CD4-positive, CD25-positive, alpha-beta regulatory T cell (primary cell): Measurements from ENCODE around the gene MMP21. TPM values are rescaled to one million over a fixed set of nuclear protein-coding genes. Genes with fewer than 3 reads are reported as not detected.

Experiments used
- ATAC-seq, 2 donors: fragments of 150-1000 bp; cut with Tn5 transposase; one replicate each; pipeline ENCODE4 v1.10.0; 2021; ENCODE audit warnings: low read depth in 2 of 2, moderate number of reproducible peaks in 2 of 2, moderate library complexity in 1 of 2
- DNase-seq, 3 donors: peaks; one replicate each; pipeline versions ENCODE4 v3.0.0 to v3.0.0-alpha.2; 2012 to 2022; ENCODE audit warnings: mixed read lengths in 1 of 3
- H3K27ac ChIP-seq: one replicate; pipeline ENCODE4 v1.7.0; 2013; ENCODE audit warnings: mild to moderate bottlenecking, low read length; ENCODE audit not compliant: insufficient read depth, poor library complexity, severe bottlenecking
- H3K27me3 ChIP-seq: one replicate; pipeline ENCODE4 v1.7.0; 2013; ENCODE audit warnings: low read length; ENCODE audit not compliant: control insufficient read depth, insufficient read depth
- H3K36me3 ChIP-seq: one replicate; pipeline ENCODE4 v1.7.0; 2013; ENCODE audit warnings: mild to moderate bottlenecking, low read length, moderate library complexity; ENCODE audit not compliant: control insufficient read depth, insufficient read depth
- H3K4me1 ChIP-seq: 2 replicates; pipeline ENCODE4 v1.7.0; 2013; ENCODE audit warnings: mild to moderate bottlenecking, low read length; ENCODE audit not compliant: insufficient read depth, control insufficient read depth, poor library complexity, severe bottlenecking
- H3K4me3 ChIP-seq: one replicate; pipeline ENCODE4 v1.7.0; 2013; ENCODE audit warnings: low read depth, mild to moderate bottlenecking, low read length, moderate library complexity
- H3K9me3 ChIP-seq, 2 experiments: 1 replicate in 1 of 2; 2 replicates in 1 of 2; pipeline ENCODE4 v1.7.0; 2013; ENCODE audit warnings: low read length in 2 of 2, mild to moderate bottlenecking in 1 of 2, moderate library complexity in 1 of 2; ENCODE audit not compliant: control insufficient read depth in 2 of 2
- H3K27ac Mint-ChIP-seq, 3 donors: one replicate each; pipeline ENCODE4 v1.8.0; 2020 to 2022; ENCODE audit warnings: mild to moderate bottlenecking in 3 of 3, mixed read lengths in 3 of 3, moderate library complexity in 2 of 3
- H3K27me3 Mint-ChIP-seq: one replicate; pipeline ENCODE4 v1.8.0; 2022; ENCODE audit warnings: mild to moderate bottlenecking, mixed read lengths
- H3K36me3 Mint-ChIP-seq: one replicate; pipeline ENCODE4 v1.8.0; 2020; ENCODE audit warnings: mixed read lengths
- H3K4me1 Mint-ChIP-seq, 4 donors: one replicate each; pipeline ENCODE4 v1.8.0; 2020 to 2022; ENCODE audit warnings: mixed read lengths in 4 of 4, mild to moderate bottlenecking in 1 of 4
- H3K4me3 Mint-ChIP-seq, 4 donors: one replicate each; pipeline ENCODE4 v1.8.0; 2020 to 2022; ENCODE audit warnings: mild to moderate bottlenecking in 4 of 4, mixed read lengths in 4 of 4, moderate library complexity in 3 of 4
- H3K9me3 Mint-ChIP-seq, 7 donors: one replicate each; pipeline ENCODE4 v1.8.0; 2020 to 2022; ENCODE audit warnings: mixed read lengths in 7 of 7, mild to moderate bottlenecking in 3 of 7, moderate library complexity in 2 of 7
- polyA plus RNA-seq, 4 donors: library from polyadenylated mRNA; unstranded; fragments of 300-500 nt; fragmentation: Illumina TruSeq; gene quantifications; one replicate each; pipeline ENCODE4 v1.2.3, GENCODE V29; 2021
- total RNA-seq: library from RNA; stranded (reverse); gene quantifications from one replicate; pipeline ENCODE4 v1.2.3, GENCODE V29; 2022

Gene MMP21
- total and polyA plus RNA-seq, 5 donors from 2014 or later = 0.14 to 0.59 TPM; not detected in 3

- ATAC-seq = no peak
- Mint-ChIP-seq H3K4me3 (no peak overlapping the region), H3K27ac (no peak overlapping the region), H3K4me1 (peaks cover 0 to 5% (median 4%) of the 10 kb centered on the region in 4 donors), H3K27me3 (no peaks in the 10 kb centered on the region), H3K36me3 (peaks cover 66% of the 10 kb centered on the region), H3K9me3 (no peaks in the 10 kb centered on the region)
- no peak for DNase-seq
- H3K36me3 ChIP-seq = peaks cover 95% of the 10 kb centered on the region
- no peaks in the 10 kb centered on the region for H3K9me3 ChIP-seq
- no peak overlapping the region for H3K27ac ChIP-seq
- no peak overlapping the region for H3K4me3 ChIP-seq
- no peaks in the 10 kb centered on the region for H3K27me3 ChIP-seq
- no peaks in the 10 kb centered on the region for H3K4me1 ChIP-seq
These were observed 37.4 kb downstream of the MMP21 start for GRCh38 chr10:125738206-125738605.

DNA sequence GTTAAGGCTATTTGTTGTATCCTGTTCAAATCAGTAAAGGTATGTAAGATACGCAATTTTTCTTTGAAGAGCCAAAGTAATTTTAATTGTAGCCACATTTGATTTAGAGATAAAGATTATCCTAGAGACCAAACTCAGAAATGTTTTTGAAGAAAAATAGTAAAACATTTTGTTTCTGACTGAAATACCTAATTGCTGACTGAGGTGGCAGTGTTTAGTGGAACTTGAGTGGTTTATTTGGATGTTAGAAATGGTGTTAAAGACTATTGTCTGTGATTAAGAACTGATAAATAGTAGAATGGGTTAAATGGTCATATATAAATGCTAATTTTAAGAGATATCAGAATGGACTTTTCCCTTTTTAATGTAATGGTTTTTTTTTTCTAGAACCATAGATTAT, 40.8 kb downstream of the MMP21 start:
- Mint-ChIP-seq H3K4me3 (no peak overlapping the region), H3K36me3 (peaks cover 71% of the 10 kb centered on the region)

DNA sequence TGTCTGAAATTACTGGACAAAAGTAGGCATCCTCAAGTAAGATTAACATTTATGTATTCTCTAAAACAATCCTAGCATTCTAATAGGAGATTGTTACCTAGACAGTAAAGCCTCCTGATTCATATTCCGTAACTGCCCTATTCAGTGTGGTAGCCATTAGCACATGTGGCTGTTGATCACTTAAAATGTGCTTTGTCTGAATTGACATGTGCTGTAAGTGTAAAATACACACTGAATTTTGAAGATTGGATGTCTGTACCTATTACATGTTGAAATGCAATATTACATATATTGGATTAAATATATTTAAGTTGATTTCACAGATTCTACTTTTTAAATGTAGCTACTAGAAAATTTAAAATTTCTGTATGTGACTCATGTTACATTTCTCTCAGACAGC, 41.5 kb downstream of the MMP21 start:
- Mint-ChIP-seq H3K4me3 (no peak overlapping the region), H3K27me3 (no peaks in the 10 kb centered on the region), H3K9me3 (no peaks in the 10 kb centered on the region), H3K4me1 (peaks cover 4 to 11% (median 10%) of the 10 kb centered on the region in 4 donors), H3K36me3 (peaks cover 72% of the 10 kb centered on the region), H3K27ac (no peak overlapping the region)
- Histone ChIP-seq H3K4me3 (no peak overlapping the region), H3K27ac (no peak overlapping the region), H3K9me3 (no peaks in the 10 kb centered on the region), H3K36me3 (peaks cover 96% of the 10 kb centered on the region), H3K27me3 (no peaks in the 10 kb centered on the region), H3K4me1 (no peaks in the 10 kb centered on the region)
- no peak for DNase-seq
- ATAC-seq = no peak

More for the DNA sequence above, 40.8 kb downstream of the MMP21 start:
- no peak overlapping the region for H3K27ac Mint-ChIP-seq
- DNase-seq (no peak), ATAC-seq (no peak)
- H3K27me3 Mint-ChIP-seq = no peaks in the 10 kb centered on the region
- no peaks in the 10 kb centered on the region for H3K9me3 Mint-ChIP-seq
- H3K4me1 Mint-ChIP-seq = peaks cover 4 to 11% (median 10%) of the 10 kb centered on the region in 4 donors
- Histone ChIP-seq H3K9me3 (no peaks in the 10 kb centered on the region), H3K4me1 (no peaks in the 10 kb centered on the region), H3K27ac (no peak overlapping the region), H3K4me3 (no peak overlapping the region), H3K27me3 (no peaks in the 10 kb centered on the region), H3K36me3 (peaks cover 96% of the 10 kb centered on the region)

DNA sequence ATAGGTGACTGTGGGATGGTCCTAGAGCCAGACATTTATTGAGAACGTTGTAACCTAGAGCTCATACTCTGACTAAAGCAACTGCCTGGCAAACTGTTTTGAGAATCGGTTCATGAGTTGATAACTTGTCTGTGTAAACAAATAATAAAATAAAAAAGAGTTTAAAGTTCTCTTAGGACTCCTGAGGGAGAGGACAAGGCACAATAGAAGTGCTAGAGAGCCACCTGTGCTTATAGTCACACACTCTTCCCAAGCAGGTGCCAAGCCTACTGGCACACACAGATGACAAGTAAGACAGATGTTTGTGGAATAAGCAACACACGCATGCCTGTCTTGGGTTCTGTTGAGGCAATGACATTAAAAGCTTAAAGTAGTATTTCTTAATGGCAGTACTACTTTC, 48.2 kb downstream of the MMP21 start:
- no peak overlapping the region for H3K4me3 ChIP-seq
- H3K36me3 Mint-ChIP-seq = peaks cover 60% of the 10 kb centered on the region
- H3K27me3 ChIP-seq = no peaks in the 10 kb centered on the region
- H3K27ac Mint-ChIP-seq = no peak overlapping the region
- peaks cover 5 to 20% (median 17%) of the 10 kb centered on the region in 4 donors for H3K4me1 Mint-ChIP-seq
- peaks cover 97% of the 10 kb centered on the region for H3K36me3 ChIP-seq
- no peak for ATAC-seq
- no peaks in the 10 kb centered on the region for H3K9me3 Mint-ChIP-seq
- H3K4me3 Mint-ChIP-seq = no peak overlapping the region
- DNase-seq = no peak
- no peaks in the 10 kb centered on the region for H3K4me1 ChIP-seq
- H3K27ac ChIP-seq = no peak overlapping the region
- no peaks in the 10 kb centered on the region for H3K27me3 Mint-ChIP-seq
- H3K9me3 ChIP-seq = no peaks in the 10 kb centered on the region

DNA sequence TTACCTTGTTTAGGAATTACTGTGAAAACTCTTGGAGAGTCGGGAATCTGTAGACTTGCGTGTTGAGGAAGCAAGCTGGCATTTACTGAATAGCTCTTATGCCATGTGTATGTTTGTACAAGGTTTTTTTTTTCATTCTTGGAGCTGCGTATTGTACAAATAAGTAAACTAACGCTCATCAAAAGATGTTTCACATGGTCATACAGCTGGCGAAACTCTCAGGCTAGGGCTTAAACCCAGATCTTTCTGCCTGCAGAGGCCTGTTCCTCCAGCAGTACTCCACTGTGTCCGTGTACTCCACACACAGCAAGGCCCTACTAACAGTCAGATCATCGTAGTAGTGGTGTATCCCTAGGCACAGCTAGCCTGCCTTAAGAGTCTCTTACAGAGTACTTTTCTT, 48.7 kb downstream of the MMP21 start:
- Histone ChIP-seq H3K4me3 (no peak overlapping the region), H3K36me3 (peaks cover 97% of the 10 kb centered on the region), H3K4me1 (no peaks in the 10 kb centered on the region), H3K9me3 (no peaks in the 10 kb centered on the region), H3K27ac (no peak overlapping the region), H3K27me3 (no peaks in the 10 kb centered on the region)
- ATAC-seq (no peak), DNase-seq (no peak)
- H3K4me3 Mint-ChIP-seq = no peak overlapping the region
- H3K9me3 Mint-ChIP-seq = no peaks in the 10 kb centered on the region
- peaks cover 6 to 25% (median 17%) of the 10 kb centered on the region in 4 donors for H3K4me1 Mint-ChIP-seq
- no peak overlapping the region for H3K27ac Mint-ChIP-seq
- peaks cover 58% of the 10 kb centered on the region for H3K36me3 Mint-ChIP-seq
- H3K27me3 Mint-ChIP-seq = no peaks in the 10 kb centered on the region

- no peaks in the 10 kb centered on the region for H3K27me3 Mint-ChIP-seq
- Histone ChIP-seq H3K4me1 (peaks cover 28% of the 10 kb centered on the region), H3K27me3 (no peaks in the 10 kb centered on the region), H3K9me3 (no peaks in the 10 kb centered on the region), H3K4me3 (no peak overlapping the region), H3K27ac (no peak overlapping the region), H3K36me3 (peaks cover 68% of the 10 kb centered on the region)
- H3K4me1 Mint-ChIP-seq = peaks cover 13 to 38% (median 31%) of the 10 kb centered on the region in 4 donors
- H3K9me3 Mint-ChIP-seq = no peaks in the 10 kb centered on the region
- DNase-seq (no peak), ATAC-seq (no peak)
- peak overlapping the region; percentile 15 to 56 (median 55) for H3K4me3 Mint-ChIP-seq
- H3K27ac Mint-ChIP-seq = no peak overlapping the region
- H3K36me3 Mint-ChIP-seq = peaks cover 32% of the 10 kb centered on the region
These were observed 52.8 kb downstream of the MMP21 start for GRCh38 chr10:125722811-125723210.

- ATAC-seq = no peak
- no peak overlapping the region for H3K27ac ChIP-seq
- H3K27ac Mint-ChIP-seq = peak overlapping the region in 1 of 3 donors; percentile 20
- H3K4me1 Mint-ChIP-seq = peaks cover 9 to 38% (median 30%) of the 10 kb centered on the region in 4 donors
- H3K9me3 ChIP-seq = no peaks in the 10 kb centered on the region
- peaks cover 28% of the 10 kb centered on the region for H3K4me1 ChIP-seq
- H3K27me3 ChIP-seq = no peaks in the 10 kb centered on the region
- no peak for DNase-seq
- H3K4me3 Mint-ChIP-seq = peak overlapping the region; percentile 82 to 98 (median 92)
- H3K4me3 ChIP-seq = peak overlapping the region; percentile 96
- peaks cover 50% of the 10 kb centered on the region for H3K36me3 ChIP-seq
- H3K36me3 Mint-ChIP-seq = peaks cover 27% of the 10 kb centered on the region
- H3K9me3 Mint-ChIP-seq = no peaks in the 10 kb centered on the region
- H3K27me3 Mint-ChIP-seq = no peaks in the 10 kb centered on the region
These were observed 54.6 kb downstream of the MMP21 start for GRCh38 chr10:125721035-125721434.

- Histone ChIP-seq H3K4me1 (peaks cover 28% of the 10 kb centered on the region), H3K27me3 (no peaks in the 10 kb centered on the region), H3K9me3 (no peaks in the 10 kb centered on the region), H3K27ac (peak overlapping the region; percentile 94), H3K4me3 (peak overlapping the region; percentile 96), H3K36me3 (peaks cover 41% of the 10 kb centered on the region)
- Mint-ChIP-seq H3K4me1 (peaks cover 9 to 38% (median 30%) of the 10 kb centered on the region in 4 donors), H3K27ac (peak overlapping the region; percentile 94 to 99 (median 95)), H3K9me3 (no peaks in the 10 kb centered on the region), H3K36me3 (peaks cover 19% of the 10 kb centered on the region), H3K4me3 (peak overlapping the region; percentile 97 to 99 (median 98)), H3K27me3 (no peaks in the 10 kb centered on the region)
- DNase-seq (no peak), ATAC-seq (no peak)
These were observed 55.6 kb downstream of the MMP21 start for GRCh38 chr10:125720002-125720382.
